ENCODE results near the gene PPP1R14C.

PPP1R14C gene

DNA sequence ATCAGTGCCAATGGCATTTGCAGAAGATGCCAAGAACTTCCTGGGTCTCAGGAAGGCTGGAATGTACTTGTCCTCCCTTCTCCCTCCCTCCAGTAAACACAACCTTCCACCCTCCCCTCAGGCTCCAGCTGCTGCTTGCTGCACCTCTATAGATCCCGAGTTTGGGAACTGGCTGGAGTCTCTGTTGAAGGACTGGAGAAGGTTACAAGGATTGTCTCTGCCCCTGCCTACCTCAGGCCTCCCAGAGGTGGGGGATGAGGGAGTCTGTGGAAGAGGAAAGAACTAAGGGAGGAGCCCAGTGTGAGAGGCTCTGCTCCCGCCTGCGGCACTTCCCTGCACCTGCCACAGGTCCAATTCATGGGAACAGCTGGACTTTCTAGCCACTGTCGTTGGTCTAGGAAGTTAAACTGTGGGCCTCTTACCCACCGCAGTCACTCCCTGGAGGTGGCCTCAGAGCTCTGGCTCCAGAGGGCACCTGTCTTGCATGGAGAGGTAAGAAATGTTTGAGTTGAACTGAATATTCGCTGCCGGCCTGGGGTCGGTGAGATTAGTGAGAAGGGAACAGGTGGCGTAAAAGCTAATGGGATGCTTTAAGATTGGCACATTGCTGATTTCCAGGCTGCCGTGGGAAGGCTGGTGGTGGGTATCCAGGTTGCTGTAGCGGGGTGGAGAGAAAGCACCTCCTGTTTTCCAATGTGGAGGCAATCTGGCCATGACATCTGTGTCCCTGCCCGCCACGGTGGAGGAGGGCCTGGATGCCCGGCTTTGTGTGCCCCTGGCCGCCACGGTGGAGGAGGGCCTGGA is 54.3 kb downstream of the PPP1R14C start:
- no peak for DNase-seq

DNA sequence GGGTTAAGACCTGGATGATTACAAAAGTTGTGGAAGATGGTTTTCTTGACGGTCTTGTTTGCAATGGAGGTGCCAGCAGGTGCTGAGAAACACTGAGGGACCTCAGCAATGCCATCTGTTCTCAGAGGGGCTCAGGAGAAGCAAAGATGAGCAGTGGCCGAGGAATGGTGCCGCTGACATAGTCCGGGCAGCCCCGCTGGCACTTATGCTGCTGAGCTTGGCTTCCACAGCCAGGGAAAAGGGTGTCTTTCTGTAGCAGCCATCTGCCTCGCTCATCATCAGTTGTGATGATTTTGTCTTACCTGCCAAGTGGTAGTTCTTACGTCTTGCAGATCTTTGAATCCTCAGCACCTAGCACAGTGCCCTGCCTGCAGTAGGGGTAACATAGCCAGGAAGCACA is 55.7 kb downstream of the PPP1R14C start:
- no peak for DNase-seq

DNA sequence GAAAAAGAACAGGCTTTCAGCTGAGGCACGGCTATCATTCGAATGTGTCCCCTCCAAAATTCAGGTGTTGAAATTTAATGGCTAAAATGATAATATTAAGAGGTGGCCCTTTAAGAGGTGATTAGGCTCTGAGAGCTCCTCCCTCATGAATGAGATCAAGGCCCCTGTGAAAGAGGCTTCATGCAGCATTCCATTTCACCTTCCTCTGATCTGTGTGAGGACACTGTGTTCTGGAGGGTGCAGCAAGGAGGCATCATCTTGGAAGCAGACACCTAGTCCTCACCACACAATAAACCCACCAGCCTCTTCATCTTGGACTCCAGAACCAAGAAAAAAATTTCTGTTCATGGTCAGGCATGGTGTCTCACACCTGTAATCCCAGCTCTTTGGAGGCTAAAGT is 56.4 kb downstream of the PPP1R14C start:
- no peak for DNase-seq

DNA sequence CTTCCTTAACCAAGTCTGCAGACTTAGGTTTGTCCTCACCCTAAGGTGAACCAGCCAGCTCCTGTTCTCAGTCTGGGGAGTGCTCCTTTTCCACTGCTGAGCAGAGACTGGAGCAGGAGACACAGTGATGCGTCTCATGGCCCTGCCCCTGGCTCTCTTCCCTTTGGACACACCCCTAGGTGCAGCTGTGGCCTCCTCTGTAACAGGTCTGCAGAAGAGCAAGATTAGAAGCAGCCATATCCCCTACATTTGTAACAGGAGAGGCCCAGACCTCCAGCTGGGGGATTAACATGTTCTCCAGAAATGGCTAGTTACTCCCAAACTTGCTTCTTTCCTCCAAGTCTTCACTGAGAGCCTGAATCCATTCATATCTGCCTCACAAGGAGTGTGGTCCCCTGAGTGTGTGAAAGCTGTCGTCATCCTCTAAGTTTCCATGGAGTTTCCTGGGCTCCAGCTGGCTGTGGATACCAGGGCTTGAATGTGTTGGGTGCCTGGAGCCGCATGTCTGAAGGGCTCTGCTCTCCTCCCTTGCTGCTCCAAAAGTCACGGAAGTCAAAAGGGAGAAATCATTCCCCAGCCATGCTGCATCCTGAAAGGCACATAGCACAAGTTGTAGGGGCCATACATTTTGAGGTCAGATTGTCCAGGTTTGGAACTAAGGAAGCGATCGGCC is 57.7 kb downstream of the PPP1R14C start:
- no peak for DNase-seq

GRCh38 chr6:150201285-150201684 is 58.4 kb downstream of the PPP1R14C start:
- DNase-seq = no peak

DNA sequence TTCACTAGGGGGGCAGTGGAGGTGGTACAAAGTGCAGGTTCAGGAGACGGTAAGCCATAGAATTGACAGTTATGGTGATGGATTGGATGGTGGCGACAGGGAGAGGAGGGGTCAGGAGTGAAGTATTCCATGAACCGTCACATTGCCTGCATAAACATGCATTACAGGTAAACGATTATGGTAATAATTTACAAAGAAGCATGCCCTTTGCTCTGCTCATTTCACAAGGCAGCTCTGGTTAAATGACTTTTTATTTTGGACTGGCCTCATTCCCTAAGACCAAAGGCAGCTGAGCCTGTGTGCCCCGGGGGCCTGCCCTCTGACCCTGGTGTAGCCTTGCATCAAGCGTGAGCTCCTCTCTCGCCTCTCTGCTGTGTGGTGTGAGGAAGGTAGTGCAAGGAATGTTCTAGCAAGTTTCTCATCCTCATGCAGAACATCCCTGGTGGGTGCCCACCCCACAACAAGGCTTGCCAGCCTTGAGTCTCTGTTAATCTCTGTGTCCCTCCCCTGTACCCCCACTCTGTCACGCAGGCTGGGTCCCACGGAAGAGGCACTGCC is 59.0 kb downstream of the PPP1R14C start:
- DNase-seq = no peak

DNA sequence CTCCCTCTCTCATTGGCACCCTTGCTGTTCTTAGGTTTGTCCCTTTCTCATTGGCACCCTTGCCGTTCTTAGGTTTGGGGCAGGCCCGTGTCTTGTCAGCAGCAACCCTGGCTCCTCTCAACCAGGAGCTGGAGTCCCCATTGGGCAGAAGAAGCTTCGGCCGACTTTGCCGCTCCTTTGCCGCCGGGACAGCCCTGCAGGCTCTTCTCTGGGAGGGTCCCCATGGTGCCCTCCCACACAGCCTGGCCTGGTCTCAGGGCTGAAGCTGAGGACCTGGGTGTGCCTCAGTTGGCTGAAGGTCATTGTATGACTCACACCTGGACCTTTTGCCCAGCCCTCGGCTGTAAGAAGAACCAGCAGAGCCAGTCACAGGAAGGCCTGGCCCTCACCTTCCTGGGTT is 59.6 kb downstream of the PPP1R14C start:
- DNase-seq = no peak

DNA sequence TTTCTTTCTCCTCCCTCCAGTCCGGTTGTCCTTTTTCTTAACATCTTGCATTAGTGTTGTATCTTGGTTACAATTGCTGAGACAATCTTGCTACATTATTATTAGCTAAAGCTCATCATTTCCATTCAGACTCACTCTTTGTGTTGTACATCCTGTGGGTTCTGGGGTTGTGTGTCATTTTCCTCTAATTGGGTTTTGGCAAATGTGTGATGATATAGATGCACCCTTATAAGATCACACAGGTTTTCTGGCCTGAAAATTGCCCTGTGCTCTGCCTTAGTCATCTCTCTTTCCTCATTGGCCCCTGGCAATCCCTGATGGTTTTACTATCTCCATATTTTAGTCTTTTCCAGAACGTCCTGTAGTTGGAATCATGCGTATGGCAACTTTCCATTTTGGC is 60.1 kb downstream of the PPP1R14C start:
- no peak for DNase-seq

DNA sequence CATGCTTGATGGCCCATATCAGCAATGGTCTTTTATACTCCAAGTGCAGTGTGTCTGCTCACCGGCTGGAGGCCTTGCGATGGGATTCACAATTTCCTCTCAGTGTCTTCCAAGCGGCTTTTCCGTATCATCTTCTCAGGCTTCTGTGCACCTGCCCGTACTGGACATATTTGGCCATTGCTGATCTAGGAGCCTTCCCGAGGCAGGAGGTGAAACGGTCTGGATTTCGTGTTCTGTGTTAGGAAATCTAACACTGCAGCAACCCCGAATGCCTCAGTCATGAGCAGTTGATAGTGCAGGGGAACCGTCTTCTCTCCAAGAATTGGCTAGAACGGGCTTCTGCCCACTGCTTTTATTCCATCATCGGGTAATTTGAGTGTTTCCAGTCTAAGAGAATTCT is 60.5 kb downstream of the PPP1R14C start:
- DNase-seq = no peak

- no peak for DNase-seq
Observed at GRCh38 chr6:150203871-150204545, 61.2 kb downstream of the PPP1R14C start.

DNA sequence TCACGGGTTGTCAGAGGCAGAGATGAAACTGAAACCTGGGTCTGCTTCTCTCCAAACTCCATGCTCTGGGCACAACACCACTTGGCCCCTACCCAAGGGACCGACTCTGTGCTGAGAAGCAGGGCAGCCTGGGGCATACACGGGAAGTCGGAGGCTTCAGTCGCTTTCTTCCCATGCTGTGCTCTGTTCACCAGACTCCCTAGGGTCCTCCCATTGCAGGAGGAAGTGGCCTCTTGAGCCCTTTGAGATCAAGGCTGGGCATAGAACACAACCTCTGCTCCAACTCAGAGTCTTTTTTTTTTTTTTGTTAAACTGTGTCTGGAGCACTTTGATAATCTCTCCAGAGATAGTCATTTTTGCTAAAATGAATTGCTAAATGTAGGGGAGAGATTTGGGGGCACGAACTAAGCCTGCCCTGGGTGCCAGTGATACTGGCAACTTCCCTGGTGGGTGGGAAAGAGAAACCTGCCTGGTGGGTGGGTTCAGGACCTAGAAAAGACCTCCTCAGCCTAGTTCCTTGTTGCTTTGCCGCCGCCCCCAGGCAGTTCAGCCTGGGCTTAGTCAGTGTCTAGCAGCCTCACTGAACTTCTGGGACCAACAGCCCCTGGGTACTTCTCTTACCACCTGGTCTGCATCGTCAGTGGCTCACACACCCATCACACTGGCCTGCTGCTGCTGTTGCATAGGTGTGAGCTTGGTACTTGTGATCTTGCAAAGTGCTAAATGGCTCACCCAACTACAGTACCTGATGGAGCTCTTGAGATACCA is 62.0 kb downstream of the PPP1R14C start:
- DNase-seq = peak; percentile 86

DNA sequence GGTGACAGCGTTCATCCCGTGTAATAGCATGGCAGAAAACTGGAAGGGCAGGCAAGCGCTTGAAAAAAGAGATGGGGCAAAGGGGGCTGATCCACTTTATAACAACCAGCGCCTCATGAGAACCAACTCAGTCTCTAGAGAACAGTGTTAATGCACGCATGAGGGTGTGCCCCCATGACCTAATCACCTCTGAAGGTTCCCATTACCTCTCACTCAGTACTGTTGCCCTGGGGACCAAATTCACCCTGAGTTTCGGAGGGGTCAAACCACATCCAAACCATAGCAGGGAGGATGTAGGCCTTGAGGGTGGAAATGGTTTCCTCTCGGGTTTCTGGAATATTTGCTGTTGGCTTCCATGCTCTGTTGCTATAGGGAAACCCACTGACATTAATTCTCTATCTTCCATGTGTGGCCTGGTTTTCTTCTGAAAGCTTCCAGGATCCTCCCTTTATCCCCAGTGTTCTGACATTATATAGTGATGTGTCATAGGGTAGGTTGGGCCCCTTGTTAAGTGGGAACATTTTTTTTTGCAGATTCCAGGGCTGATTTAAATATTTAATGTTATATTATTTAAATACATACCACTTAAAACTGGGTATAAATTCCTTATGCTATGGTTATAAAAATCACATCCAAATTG is 65.2 kb downstream of the PPP1R14C start:
- no peak for DNase-seq

DNA sequence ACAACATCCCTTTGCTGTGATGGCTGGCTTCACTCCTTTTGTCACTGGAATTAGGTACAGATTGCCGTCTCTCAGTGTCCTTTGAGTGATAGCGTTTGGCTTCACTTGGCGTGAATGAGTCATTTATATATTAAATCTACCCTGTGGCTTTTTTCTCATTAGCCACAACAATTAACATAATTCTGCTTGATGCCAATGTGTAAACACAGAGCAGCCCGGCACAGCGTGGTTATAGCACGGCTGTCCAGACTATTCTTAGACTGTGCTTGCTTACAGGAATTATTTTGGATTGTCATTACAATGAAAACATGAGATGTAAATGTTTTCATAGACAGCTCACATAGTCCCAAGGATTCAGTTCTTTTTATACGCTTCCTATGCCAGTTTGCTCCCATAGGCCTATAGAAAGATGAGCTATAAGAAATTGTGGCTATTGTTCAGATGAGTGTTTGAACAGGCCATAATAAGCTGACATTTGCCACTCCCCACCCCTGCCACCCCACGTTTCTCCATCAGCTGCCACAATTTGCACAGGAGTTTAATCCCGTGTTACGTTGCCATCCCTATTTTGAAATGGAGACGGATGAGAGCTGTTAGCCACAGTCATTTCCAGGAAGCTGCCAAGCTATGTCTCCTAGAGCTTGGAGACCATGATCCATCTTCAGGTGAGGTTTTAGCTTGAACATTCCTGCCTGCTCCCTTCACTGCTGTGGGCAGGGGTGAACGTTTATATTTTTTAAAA is 65.9 kb downstream of the PPP1R14C start:
- no peak for DNase-seq

- DNase-seq = no peak
Observed at GRCh38 chr6:150209415-150209814, 66.6 kb downstream of the PPP1R14C start.

- DNase-seq = peak; percentile 81
Observed at GRCh38 chr6:150211700-150212511, 69.1 kb downstream of the PPP1R14C start.

GRCh38 chr6:150212778-150213177 is 69.9 kb downstream of the PPP1R14C start:
- no peak for DNase-seq

- DNase-seq = no peak
Observed at GRCh38 chr6:150213301-150213700, 70.5 kb downstream of the PPP1R14C start.

GRCh38 chr6:150214310-150214709 is 71.5 kb downstream of the PPP1R14C start:
- no peak for DNase-seq

GRCh38 chr6:150220634-150221551 is 78.0 kb downstream of the PPP1R14C start:
- no peak for DNase-seq

- DNase-seq = no peak
Observed at GRCh38 chr6:150224820-150225219, 82.0 kb downstream of the PPP1R14C start.

Measured in DMS79 (cell line).